Neuron (in vitro differentiated cells): Measurements from ENCODE around the gene ANKRD11.

Source experiments
- H2AFZ ChIP-seq: one replicate; pipeline ENCODE4 v1.6.1; 2013; ENCODE audit warnings: low read depth, mild to moderate bottlenecking, inconsistent platforms, low read length, moderate library complexity
- H3K27me3 ChIP-seq: one replicate; pipeline ENCODE4 v1.6.1; 2013; ENCODE audit warnings: low read length; ENCODE audit not compliant: insufficient read depth
- H3K36me3 ChIP-seq: one replicate; pipeline ENCODE4 v1.6.1; 2013; ENCODE audit warnings: low read length; ENCODE audit not compliant: insufficient read depth
- H3K4me1 ChIP-seq: one replicate; pipeline ENCODE4 v1.6.1; 2013; ENCODE audit warnings: low read length; ENCODE audit not compliant: insufficient read depth
- H3K4me3 ChIP-seq: 2 replicates; pipeline ENCODE4 v1.5.1; 2013; ENCODE audit warnings: mild to moderate bottlenecking, low read length, moderate library complexity
- H3K9me3 ChIP-seq: one replicate; pipeline ENCODE4 v1.6.1; 2013; ENCODE audit warnings: low read length

The ANKRD11 gene

DNA sequence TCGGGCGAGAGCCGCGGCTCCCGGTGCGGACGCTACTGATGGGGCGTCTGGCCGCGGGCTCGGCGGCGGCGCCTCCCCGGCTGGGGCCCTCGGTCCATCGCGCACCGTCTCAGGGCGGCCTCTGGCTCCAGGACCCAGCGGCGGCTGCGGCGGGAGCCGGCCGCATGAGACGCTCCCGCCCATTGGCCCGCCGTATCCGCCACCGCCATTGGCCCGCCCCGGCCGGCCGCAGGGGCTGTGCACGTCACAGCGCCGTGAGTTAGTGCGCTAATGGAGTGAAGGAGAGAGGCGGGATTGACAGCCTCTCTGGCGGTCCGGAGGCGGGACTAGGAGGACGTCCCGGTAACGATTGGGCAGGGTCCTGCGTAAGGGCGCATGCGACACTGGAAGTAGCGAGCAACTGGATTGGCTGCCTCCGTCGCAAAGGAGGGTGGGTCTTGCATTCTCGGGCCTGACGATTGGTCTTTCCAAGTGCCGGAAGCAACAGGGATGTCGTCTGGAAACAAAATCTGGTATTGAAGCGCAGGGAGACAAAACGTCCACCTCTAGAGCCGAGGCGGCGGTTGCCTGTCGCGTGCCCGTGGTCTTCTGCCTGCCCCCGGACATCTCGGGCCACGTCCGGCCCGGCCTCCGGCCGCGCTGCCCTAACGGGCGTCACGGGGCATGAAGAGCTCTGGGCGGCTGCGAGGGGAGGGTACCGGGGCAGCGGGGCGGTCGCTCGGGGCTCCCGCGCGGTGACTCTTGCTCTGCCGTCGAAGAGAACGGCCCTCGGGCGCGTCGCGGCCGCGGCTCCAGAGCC is at the start of gene ANKRD11:
ANKRD11 (minus strand) TSS at position 123 of the 799 bp plus-strand sequence. CDS start 173,542 bp downstream, outside the sequence.
- Histone ChIP-seq H3K4me3 (peak within 1 kb of the TSS; percentile 91), H3K4me1 (peaks cover 58% of the 10 kb centered on the region), H3K36me3 (peaks cover 2% of the 10 kb centered on the region), H3K27me3 (no peaks in the 10 kb centered on the region), H2AFZ (peak within 1 kb of the TSS; percentile 42), H3K9me3 (no peaks in the 10 kb centered on the region)

DNA sequence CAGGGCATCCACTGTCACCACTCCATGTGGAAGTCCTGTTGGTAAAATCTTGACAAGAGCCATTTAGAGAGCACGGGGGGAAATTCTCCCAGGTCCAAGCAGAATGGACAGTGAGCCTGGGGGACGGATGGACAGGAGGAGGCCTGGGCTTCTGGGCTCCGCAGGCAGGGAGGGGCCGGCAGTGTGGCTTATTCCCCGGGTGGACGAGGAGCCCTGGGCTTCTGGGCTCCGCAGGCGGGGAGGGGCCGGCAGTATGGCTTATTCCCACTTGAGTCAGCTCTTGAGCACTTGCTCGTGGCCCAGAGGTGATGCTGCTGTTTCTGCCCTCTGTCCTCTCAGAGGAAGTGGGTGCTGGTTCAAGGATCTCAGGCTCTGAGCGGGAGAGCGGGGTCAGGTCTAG is 47.9 kb upstream of the ANKRD11 start:
- no peaks in the 10 kb centered on the region for H3K4me1 ChIP-seq
- peaks cover 66% of the 10 kb centered on the region for H3K36me3 ChIP-seq
- H3K4me3 ChIP-seq, result no peak overlapping the region
- no peaks in the 10 kb centered on the region for H3K27me3 ChIP-seq
- no peaks in the 10 kb centered on the region for H3K9me3 ChIP-seq
- H2AFZ ChIP-seq, result no peak overlapping the region

DNA sequence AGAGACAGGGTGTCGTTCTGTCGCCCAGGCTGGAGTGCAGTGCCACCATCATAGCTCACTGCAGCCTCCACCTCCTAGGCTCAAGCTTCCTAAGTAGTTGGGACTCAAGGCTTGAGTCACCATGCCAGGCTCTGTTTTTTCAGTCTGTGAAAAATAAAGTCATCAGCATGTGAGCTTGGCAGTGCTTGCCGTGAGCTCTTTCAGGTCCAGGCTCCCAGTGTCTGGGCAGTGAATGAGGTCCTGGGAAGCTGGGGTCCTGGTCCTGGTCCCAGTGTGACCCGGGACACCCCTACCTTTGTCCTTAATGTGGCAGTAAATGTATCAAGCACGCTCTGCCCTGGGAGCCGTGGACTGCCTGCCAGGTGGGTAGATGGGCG is 47.2 kb upstream of the ANKRD11 start:
- H2AFZ ChIP-seq, result no peak overlapping the region
- H3K36me3 ChIP-seq, result peaks cover 68% of the 10 kb centered on the region

DNA sequence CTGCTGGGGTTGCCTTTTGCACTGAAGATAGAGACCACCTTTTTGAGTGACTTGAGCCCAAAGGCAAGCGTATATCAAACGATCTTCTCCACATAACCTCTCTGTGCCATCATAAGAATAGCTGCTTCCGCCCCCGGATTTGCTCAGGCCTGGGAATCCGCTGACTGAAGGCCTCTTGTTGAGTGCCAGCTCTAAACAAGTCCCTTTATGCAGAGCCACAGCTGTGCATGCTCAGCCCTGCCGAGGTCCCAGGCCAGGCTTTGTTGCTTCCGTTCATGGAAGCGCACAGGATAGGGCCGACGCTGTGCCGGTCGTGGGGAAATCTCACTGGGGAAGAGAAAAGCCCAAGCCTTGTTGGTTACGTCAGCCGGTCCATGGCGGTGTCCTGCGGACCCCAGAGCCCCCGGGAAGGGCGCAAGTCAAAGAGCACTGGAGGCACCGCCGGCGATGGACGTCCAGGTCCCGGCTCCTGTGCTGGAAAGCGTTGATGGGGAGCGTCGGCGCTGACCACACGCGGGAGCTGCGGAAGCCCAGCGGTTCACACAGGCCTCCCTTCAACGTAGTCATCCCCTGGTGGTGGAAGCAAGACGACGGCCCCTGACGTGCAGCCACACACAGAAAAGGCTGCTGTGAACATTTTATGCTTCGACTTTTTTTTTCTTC is 46.7 kb upstream of the ANKRD11 start:
- Histone ChIP-seq H3K27me3 (no peaks in the 10 kb centered on the region), H3K36me3 (peaks cover 70% of the 10 kb centered on the region), H2AFZ (no peak overlapping the region), H3K4me3 (no peak overlapping the region), H3K9me3 (no peaks in the 10 kb centered on the region), H3K4me1 (no peaks in the 10 kb centered on the region)

More for the DNA sequence above, 47.2 kb upstream of the ANKRD11 start:
- H3K9me3 ChIP-seq, result no peaks in the 10 kb centered on the region
- no peaks in the 10 kb centered on the region for H3K4me1 ChIP-seq
- H3K27me3 ChIP-seq, result no peaks in the 10 kb centered on the region
- H3K4me3 ChIP-seq, result no peak overlapping the region

DNA sequence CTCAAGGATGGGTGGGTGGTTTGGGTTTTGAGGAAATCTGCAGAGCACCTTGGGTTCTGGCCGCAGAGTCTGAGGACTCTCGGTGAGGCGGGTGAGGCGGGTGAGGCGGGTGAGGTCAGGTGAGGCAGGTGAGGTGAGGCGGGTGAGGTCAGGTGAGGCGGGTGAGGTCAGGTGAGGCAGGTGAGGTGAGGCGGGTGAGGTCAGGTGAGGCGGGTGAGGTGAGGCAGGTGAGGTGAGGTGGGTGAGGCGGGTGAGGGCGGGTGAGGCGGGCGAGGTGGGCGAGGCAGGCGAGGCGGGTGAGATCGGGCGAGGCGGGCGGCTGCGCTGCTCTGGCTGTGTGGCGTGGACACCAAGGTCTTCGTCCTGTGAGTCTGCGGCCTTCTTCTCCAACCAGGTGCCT is 46.0 kb upstream of the ANKRD11 start:
- no peak overlapping the region for H2AFZ ChIP-seq
- no peaks in the 10 kb centered on the region for H3K4me1 ChIP-seq
- H3K9me3 ChIP-seq, result no peaks in the 10 kb centered on the region
- H3K27me3 ChIP-seq, result no peaks in the 10 kb centered on the region
- H3K4me3 ChIP-seq, result no peak overlapping the region
- H3K36me3 ChIP-seq, result peaks cover 71% of the 10 kb centered on the region

DNA sequence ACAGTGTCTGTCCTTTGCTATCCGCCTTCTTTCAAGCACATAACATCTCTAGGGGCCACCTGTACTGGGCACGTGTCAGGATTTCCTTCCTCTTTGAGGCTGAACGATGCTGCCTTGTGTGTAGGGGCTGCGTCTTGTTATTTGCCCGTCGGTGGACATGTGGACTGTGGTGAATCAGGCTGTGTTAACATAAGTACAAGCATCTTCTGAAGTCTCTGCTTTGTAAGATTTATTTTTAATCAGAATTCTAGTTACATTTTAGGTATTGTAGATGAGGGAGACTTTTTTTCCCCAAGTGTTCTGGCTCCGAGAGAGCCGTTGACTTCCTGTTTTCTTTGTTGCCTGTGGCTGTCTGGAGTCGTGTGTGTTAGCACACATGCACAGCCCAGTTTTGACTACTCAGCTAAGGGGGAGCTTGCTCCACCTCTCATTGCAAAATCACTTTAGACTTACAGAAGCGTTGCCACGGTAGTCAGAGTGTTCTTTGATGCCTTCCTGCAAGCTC is 43.9 kb upstream of the ANKRD11 start:
- Histone ChIP-seq H2AFZ (no peak overlapping the region), H3K4me1 (no peaks in the 10 kb centered on the region), H3K36me3 (peaks cover 77% of the 10 kb centered on the region), H3K4me3 (no peak overlapping the region), H3K9me3 (no peaks in the 10 kb centered on the region), H3K27me3 (no peaks in the 10 kb centered on the region)

DNA sequence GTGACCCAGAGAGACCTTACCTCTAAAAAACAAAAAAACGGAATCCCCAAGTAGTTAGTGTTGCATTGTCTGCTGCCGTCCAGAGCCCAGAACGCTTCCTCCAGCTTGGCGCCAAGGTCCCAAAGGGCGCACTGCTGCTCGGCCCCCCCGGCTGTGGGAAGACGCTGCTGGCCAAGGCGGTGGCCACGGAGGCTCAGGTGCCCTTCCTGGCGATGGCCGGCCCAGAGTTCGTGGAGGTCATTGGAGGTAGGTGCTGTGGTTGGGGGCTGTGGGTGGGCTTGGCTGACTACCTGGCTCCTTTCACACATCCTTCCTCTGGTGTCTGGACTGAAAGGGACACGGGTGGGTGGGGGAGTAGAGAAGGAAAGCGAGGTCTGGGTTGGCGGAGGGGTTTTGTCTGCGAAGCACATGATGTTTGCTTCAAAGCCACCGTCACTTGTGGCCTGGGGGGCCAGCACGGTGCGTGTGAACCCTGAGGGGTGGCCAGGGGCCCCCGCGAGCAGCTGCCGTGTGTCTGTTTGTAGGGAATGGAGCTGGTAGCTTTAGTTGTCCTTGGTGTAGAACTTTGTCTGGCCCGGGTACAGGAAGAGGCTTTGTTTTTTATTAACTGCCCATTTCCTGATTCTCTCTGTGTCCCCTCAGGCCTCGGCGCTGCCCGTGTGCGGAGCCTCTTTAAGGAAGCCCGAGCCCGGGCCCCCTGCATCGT is 41.6 kb upstream of the ANKRD11 start:
- Histone ChIP-seq H3K36me3 (peaks cover 78% of the 10 kb centered on the region), H3K27me3 (no peaks in the 10 kb centered on the region), H3K9me3 (no peaks in the 10 kb centered on the region), H3K4me1 (no peaks in the 10 kb centered on the region), H2AFZ (no peak overlapping the region), H3K4me3 (no peak overlapping the region)

DNA sequence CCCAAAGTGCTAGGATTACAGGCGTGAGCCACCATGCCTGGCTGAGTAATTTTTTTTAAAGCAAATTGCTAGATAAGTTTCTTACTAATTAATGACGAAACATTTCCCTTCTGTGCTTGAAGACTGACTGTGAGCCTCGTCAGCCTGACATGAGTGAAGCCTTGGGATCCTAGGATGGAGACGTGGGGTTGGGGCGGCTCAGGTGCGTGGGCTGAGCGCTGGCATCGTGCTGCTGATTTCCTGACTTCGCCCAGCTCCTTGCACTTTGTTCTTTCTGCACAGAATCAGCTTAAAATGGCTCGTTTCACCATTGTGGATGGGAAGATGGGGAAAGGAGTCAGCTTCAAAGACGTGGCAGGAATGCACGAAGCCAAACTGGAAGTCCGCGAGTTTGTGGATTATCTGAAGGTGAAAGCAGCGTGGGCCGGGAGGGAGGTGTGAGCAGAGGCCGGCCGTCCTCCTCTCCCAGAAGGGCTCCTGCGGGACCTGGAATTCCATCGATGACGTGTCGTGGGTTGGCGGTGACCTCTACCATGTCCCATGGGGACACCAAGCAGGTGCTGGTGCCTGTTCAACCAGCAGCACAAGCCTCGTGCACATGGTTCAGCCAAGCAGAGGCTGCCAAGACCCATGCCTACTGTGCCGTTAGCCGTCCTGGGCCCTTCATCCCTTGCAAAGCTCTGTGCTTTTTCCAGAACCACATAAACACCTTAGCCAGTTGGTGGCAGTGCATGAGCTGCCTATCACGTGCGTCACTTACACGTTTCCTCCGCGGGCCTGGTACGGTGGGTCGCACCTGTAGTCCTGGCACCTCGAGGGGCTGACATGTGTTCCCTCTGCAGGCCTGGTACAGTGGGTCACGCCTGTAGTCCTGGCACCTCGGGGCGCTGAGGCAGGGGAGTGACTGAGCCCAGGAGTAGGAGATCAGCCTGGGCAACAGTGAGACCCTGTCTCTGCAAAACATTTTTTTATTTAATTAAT is 40.3 kb upstream of the ANKRD11 start:
- Histone ChIP-seq H3K4me3 (no peak overlapping the region), H3K27me3 (no peaks in the 10 kb centered on the region), H3K4me1 (no peaks in the 10 kb centered on the region), H3K9me3 (no peaks in the 10 kb centered on the region), H3K36me3 (peaks cover 86% of the 10 kb centered on the region), H2AFZ (no peak overlapping the region)

DNA sequence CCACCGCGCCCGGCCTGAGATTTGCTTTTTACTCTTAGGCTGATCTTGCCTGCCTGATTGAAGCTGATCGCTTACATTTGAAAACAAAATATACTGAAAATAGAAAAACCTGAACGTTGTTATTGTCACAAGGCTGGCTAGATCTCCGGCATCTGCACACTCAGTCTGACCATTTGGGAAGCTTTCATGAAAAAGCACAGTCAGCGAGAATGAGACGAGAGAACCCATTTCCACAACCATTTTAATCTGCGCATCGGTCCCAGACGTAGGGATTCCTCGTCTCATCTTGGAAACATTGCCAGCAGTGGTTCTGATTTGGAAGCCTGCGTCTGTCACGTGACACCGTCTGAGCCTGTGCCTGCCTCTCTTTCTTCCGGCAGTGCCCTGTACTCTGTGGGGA is 38.7 kb upstream of the ANKRD11 start:
- Histone ChIP-seq H3K4me3 (no peak overlapping the region), H3K9me3 (no peaks in the 10 kb centered on the region), H3K36me3 (peaks cover 84% of the 10 kb centered on the region), H3K4me1 (no peaks in the 10 kb centered on the region), H2AFZ (no peak overlapping the region), H3K27me3 (no peaks in the 10 kb centered on the region)

DNA sequence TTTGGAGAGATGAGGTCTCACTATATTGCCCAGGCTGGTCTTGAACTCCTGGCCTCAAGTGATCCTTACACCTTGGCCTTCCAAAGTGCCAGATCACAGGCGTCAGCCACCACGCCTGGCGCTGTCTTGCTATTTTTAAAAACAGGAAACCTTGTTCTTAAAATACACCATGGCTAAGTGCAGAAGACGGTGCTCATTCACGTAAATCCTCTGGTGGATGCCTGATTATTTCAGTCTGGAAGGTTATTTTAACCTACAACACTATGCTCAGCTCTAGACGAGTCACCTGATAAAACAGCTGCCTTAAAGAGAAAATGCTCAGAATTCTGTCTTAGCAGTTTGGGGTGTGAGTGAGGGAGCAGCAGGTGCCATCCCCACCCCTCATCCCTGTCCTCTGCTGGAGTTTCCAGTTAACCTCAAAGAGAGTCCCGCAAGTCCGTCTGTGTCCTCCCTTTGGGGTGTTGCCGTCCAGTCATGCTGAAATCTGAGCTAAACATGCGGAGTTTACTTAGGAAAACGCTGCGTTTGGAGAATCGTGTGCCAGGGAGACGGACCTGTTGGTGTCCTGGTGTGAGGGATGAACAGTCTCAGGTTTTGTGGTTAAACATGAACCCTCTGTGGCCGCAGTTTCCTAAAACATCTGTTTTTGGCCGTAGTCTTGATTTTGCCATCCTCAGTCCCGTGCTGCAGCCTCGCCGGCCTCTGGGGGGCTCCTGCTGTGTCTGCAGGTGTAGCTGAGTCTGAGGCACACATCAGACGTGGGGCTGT is 35.0 kb upstream of the ANKRD11 start:
- no peaks in the 10 kb centered on the region for H3K4me1 ChIP-seq
- H3K4me3 ChIP-seq, result no peak overlapping the region
- no peaks in the 10 kb centered on the region for H3K9me3 ChIP-seq
- H3K36me3 ChIP-seq, result peaks cover 83% of the 10 kb centered on the region
- H2AFZ ChIP-seq, result no peak overlapping the region
- H3K27me3 ChIP-seq, result no peaks in the 10 kb centered on the region

DNA sequence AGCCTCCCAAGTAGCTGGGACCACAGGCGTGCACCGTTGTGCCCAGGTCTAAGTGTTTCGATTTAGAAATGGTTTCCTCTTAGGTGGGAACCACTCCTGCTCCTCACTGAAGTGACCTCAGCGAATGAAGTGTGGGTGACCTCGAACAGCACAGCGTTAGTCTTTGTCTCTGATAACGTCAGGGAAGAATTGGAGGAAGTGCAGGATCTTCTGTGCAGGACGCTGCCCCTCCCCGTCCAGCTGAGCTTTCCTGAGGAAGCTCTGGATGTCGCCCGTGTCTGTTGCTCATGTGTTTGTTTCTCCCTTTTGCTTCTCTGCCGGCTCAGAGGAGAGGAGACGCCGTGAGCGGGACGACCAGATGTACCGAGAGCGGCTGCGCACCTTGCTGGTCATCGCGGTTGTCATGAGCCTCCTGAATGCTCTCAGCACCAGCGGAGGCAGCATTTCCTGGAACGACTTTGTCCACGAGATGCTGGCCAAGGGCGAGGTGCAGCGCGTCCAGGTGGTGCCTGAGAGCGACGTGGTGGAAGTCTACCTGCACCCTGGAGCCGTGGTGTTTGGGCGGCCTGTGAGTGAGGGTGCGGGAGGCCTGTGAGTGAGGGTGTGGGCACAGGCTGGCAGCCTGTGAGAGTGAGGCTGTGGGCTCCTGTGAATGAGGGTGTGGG is 33.5 kb upstream of the ANKRD11 start:
- no peaks in the 10 kb centered on the region for H3K4me1 ChIP-seq
- peaks cover 86% of the 10 kb centered on the region for H3K36me3 ChIP-seq
- H2AFZ ChIP-seq, result no peak overlapping the region
- no peaks in the 10 kb centered on the region for H3K27me3 ChIP-seq
- peaks cover 3% of the 10 kb centered on the region for H3K9me3 ChIP-seq
- H3K4me3 ChIP-seq, result no peak overlapping the region
